ENCODE data around the gene ZIC4. TPM values are rescaled to one million over a fixed set of nuclear protein-coding genes. Genes with fewer than 3 reads are reported as not detected.

ZIC4 gene
- polyA plus RNA-seq, 1 of the 3 experiments (the other 2 are of a cell fraction), result 1.3 TPM

GRCh38 chr3:147423537-147423797, 17.1 kb upstream of the ZIC4 start (continued):
- TF ChIP-seq USF2 (IDR thresholded peaks at IDR 0.05; ENCODE audit: borderline replicate concordance, low read depth, low read length), result no peak
- TF ChIP-seq TEAD4 (IDR thresholded peaks at IDR 0.05; ENCODE audit: borderline replicate concordance, insufficient read depth), result no peak
- TF ChIP-seq MAX (IDR thresholded peaks at IDR 0.05; ENCODE audit: low read depth), result no peak
- no peak for TF ChIP-seq FOSL2 (IDR thresholded peaks at IDR 0.05; ENCODE audit: borderline replicate concordance, low read depth)

- TF ChIP-seq RCOR1 (IDR thresholded peaks at IDR 0.05; ENCODE audit: low read length) (no peak), JUND (IDR thresholded peaks at IDR 0.05) (no peak), USF2 (IDR thresholded peaks at IDR 0.05; ENCODE audit: borderline replicate concordance, low read depth, low read length) (no peak), SMC3 (IDR thresholded peaks at IDR 0.05; ENCODE audit: low read depth, low read length) (no peak), ELF1 (IDR thresholded peaks at IDR 0.05) (no peak), USF1 (IDR thresholded peaks at IDR 0.05; ENCODE audit: borderline replicate concordance, low read depth) (no peak), RFX5 (IDR thresholded peaks at IDR 0.05; ENCODE audit: low read length) (no peak), FOXM1 (IDR thresholded peaks at IDR 0.05; ENCODE audit: low read depth) (no peak), EP300 (IDR thresholded peaks at IDR 0.05; ENCODE audit: borderline replicate concordance in 1 of 2, low read depth in 1 of 2, low read length in 1 of 2) (no peak), CHD2 (IDR thresholded peaks at IDR 0.05; ENCODE audit: low read length, partially characterized antibody) (no peak), YY1 (IDR thresholded peaks at IDR 0.05; ENCODE audit: low read depth) (no peak), REST (IDR thresholded peaks at IDR 0.05; ENCODE audit: low read depth, low read length) (no peak), NRF1 (IDR thresholded peaks at IDR 0.05; ENCODE audit: low read depth, low read length) (no peak), RXRA (IDR thresholded peaks at IDR 0.05; ENCODE audit: borderline replicate concordance, low read depth) (no peak), FOXJ3 (CRISPR knock-in tag; IDR thresholded peaks at IDR 0.05) (no peak), TAF1 (IDR thresholded peaks at IDR 0.05; ENCODE audit: borderline replicate concordance, low read depth, low read length) (no peak)
- CTCF ChIA-PET, result no interaction called here
- Histone ChIP-seq H3K4me1 (ENCODE audit: control insufficient read depth in 1 of 2, insufficient read depth in 2 of 2, low read depth in 1 of 2, low read length in 1 of 2) (no peaks in the 10 kb centered on the region; a peak in 1 of 4 replicates), H3K4me2 (no peak overlapping the region), H4K20me1 (ENCODE audit: insufficient read depth) (no peaks in the 10 kb centered on the region), H3K9me3 (no peaks in the 10 kb centered on the region), H3K79me2 (ENCODE audit: insufficient read depth) (no peaks in the 10 kb centered on the region), H3K4me3 (ENCODE audit: low read depth in 2 of 2, low read length in 1 of 2) (no peak overlapping the region), H2AFZ (ENCODE audit: low read depth) (no peak overlapping the region), H3F3A (replicated peaks; ENCODE audit: insufficient read depth) (no peaks in the 10 kb centered on the region), H3K27me3 (ENCODE audit: insufficient read depth) (peaks cover 63% of the 10 kb centered on the region), H3K9ac (no peak overlapping the region), H3K9me2 (no peaks in the 10 kb centered on the region), H3K36me3 (replicated peaks in 1 of 2; ENCODE audit: control insufficient read depth in 1 of 2, insufficient read depth in 2 of 2, low read length in 1 of 2) (no peaks in the 10 kb centered on the region), H3K27ac (ENCODE audit: low read depth in 2 of 2, low read length in 1 of 2) (no peak overlapping the region)
- POLR2A ChIA-PET, result no interaction called here
- peak; percentile 21 for DNase-seq
- 69% methylated on average over 34 of the region's 36 CpGs for WGBS (ENCODE audit: low lambda C conversion rate)
Measured at GRCh38 chr3:147422601-147423536, 16.5 kb upstream of the ZIC4 start.
